T-helper 2 cell treated with Interferon-gamma antibody and Interleukin-4, amounts not matched to agents 100 ng/mL and 5 ng/mL, for 36 hours (primary cell): ENCODE results near the gene GFAP. TPM values are rescaled to one million over a fixed set of nuclear protein-coding genes. Genes with fewer than 3 reads are reported as not detected.

ENCODE experiments used
- intact Hi-C: fragments of 100-400 bp; cut with micrococcal nuclease; formaldehyde crosslinking; loops from one replicate; pipeline ENCODE4 v1.15.1; 2023
- total RNA-seq: library from RNA; stranded (reverse); gene quantifications from 2 replicates; pipeline ENCODE4 v1.2.3, GENCODE V29; 2022

GFAP gene
- total RNA-seq, 1 donor from 2014 or later = not detected

GRCh38 chr17:44915862-44916780 lies 821 bp upstream of the GFAP start:
- intact Hi-C loops = no loop called here

- intact Hi-C loops = no loop called here
Observed at GRCh38 chr17:44914698-44915271, 515 bp downstream of the GFAP start.

GRCh38 chr17:44914148-44914547 lies 1.2 kb downstream of the GFAP start:
- intact Hi-C loops = no loop called here

- intact Hi-C loops = no loop called here
Observed at GRCh38 chr17:44913676-44914075, 1.6 kb downstream of the GFAP start.

- intact Hi-C loops = no loop called here
Observed at GRCh38 chr17:44912763-44913544, 2.3 kb downstream of the GFAP start.

- intact Hi-C loops = no loop called here
Observed at GRCh38 chr17:44911133-44912001, 3.9 kb downstream of the GFAP start.

GRCh38 chr17:44910231-44911106 lies 4.8 kb downstream of the GFAP start:
- intact Hi-C loops = no loop called here

GRCh38 chr17:44909681-44910144 lies 5.6 kb downstream of the GFAP start:
- intact Hi-C loops = no loop called here

- intact Hi-C loops = no loop called here
Observed at GRCh38 chr17:44908761-44909326, 6.5 kb downstream of the GFAP start.

GRCh38 chr17:44907729-44908470 lies 7.4 kb downstream of the GFAP start:
- intact Hi-C loops = no loop called here

GRCh38 chr17:44906763-44907728 lies 8.3 kb downstream of the GFAP start:
- intact Hi-C loops = no loop called here

GRCh38 chr17:44906010-44906646 lies 9.2 kb downstream of the GFAP start:
- intact Hi-C loops = no loop called here

- intact Hi-C loops = no loop called here
Observed at GRCh38 chr17:44905006-44906000, 10.0 kb downstream of the GFAP start.

- intact Hi-C loops = no loop called here
Observed at GRCh38 chr17:44904001-44904984, 11.0 kb downstream of the GFAP start.
